Hindlimb muscle (tissue), 1 donor: ENCODE measurements around the gene PATE1. TPM values are rescaled to one million over a fixed set of nuclear protein-coding genes. Genes with fewer than 3 reads are reported as not detected.

Experiments
- DNase-seq: peaks from one replicate; pipeline ENCODE4 v3.0.0-alpha.2; 2013
- polyA plus RNA-seq: library from polyadenylated mRNA; unstranded; fragments of 120-200 nt; gene quantifications from one replicate; pipeline ENCODE4 v1.2.1, GENCODE V29; 2013; ENCODE audit not compliant: insufficient read length

The PATE1 gene
- polyA plus RNA-seq, 1 donor: not detected

DNA sequence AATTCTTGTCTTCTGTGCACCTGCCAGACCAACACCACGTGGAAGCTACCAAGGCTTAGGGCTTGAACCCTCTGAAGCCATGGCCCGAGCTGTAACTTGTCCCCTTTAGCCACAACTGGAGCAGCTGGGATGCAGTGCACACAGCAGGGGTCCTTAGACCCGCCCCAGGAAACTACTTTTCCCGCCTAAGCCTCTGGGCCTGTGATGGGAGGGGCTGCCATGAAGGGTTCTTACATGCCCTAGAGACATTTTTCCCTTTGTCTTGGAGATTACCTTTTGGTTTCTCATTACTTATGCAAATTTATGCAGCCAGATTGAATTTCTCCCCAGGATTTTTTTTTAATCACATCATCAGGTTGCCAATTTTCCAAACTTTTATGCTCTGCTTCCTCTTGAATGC is 51.6 kb downstream of the PATE1 start:
- DNase-seq: no peak

Other genes with a start within 250 kb of the PATE1 start
- 56.3 TPM for gene EI24, start 176.8 kb upstream of the PATE1 start, polyA plus RNA-seq
- gene STT3A, start 153.4 kb upstream of the PATE1 start, polyA plus RNA-seq: 104 TPM
- 8.8 TPM for gene CHEK1, start 121.1 kb upstream of the PATE1 start, polyA plus RNA-seq
- gene ACRV1, start 65.4 kb upstream of the PATE1 start, polyA plus RNA-seq: 0.18 TPM
- not detected for gene PATE2, start 32.5 kb downstream of the PATE1 start, polyA plus RNA-seq
- not detected for gene PATE3, start 41.8 kb downstream of the PATE1 start, polyA plus RNA-seq
- not detected for gene PATE4, start 87.0 kb downstream of the PATE1 start, polyA plus RNA-seq
- gene HYLS1, start 141.4 kb downstream of the PATE1 start, polyA plus RNA-seq: 4.6 TPM
- 8.9 TPM for gene PUS3, start 156.9 kb downstream of the PATE1 start, polyA plus RNA-seq
- 0.62 TPM for gene DDX25, start 158.2 kb downstream of the PATE1 start, polyA plus RNA-seq
- gene VSIG10L2, start 199.8 kb downstream of the PATE1 start, polyA plus RNA-seq: not detected